Panc1 (cell line): Measurements from ENCODE around the gene SLC10A7.

Experiments used
- CTCF ChIP-seq: fragments of 450-650 bp; IDR thresholded peaks from 2 replicates; pipeline ENCODE4 v1.5.1; 2017; ENCODE audit warnings: mild to moderate bottlenecking
- TCF7L2 ChIP-seq: IDR thresholded peaks from 2 replicates; pipeline ENCODE4 v1.6.1; 2011; ENCODE audit warnings: mild to moderate bottlenecking, low read depth, low read length, inconsistent platforms

GRCh38 chr4:146564492-146564891, 42.8 kb upstream of the SLC10A7 start:
- TF ChIP-seq TCF7L2, result no peak
- TF ChIP-seq CTCF, result no peak
